ENCODE data around the gene CTSL. TPM values are rescaled to one million over a fixed set of nuclear protein-coding genes. Genes with fewer than 3 reads are reported as not detected.

CTSL gene
- total RNA-seq, 1 donor from 2014 or later = 140 TPM

GRCh38 chr9:87695523-87695922 is 30.4 kb upstream of the CTSL start:
- intact Hi-C loops (cut with DNase I) = no loop called here
- ATAC-seq = no peak

GRCh38 chr9:87696641-87697040 is 29.3 kb upstream of the CTSL start:
- no peak for ATAC-seq
- intact Hi-C loops (cut with DNase I) = no loop called here
- DNase-seq (ENCODE audit: missing footprints) = no peak

More at GRCh38 chr9:87695523-87695922, 30.4 kb upstream of the CTSL start:
- no peak for DNase-seq (ENCODE audit: missing footprints)

GRCh38 chr9:87698069-87698809 is 27.7 kb upstream of the CTSL start:
- no peak for ATAC-seq
- intact Hi-C loops (cut with DNase I) = no loop called here

GRCh38 chr9:87699835-87700234 is 26.1 kb upstream of the CTSL start:
- intact Hi-C loops (cut with DNase I) = no loop called here
- no peak for ATAC-seq
- no peak for DNase-seq (ENCODE audit: missing footprints)

More at GRCh38 chr9:87698069-87698809, 27.7 kb upstream of the CTSL start:
- DNase-seq (ENCODE audit: missing footprints) = no peak

- intact Hi-C loops (cut with DNase I) = no loop called here
- ATAC-seq = no peak
Measured at GRCh38 chr9:87701491-87701890, 24.4 kb upstream of the CTSL start.

GRCh38 chr9:87701931-87702421 is 23.9 kb upstream of the CTSL start:
- ATAC-seq (no peak), DNase-seq (ENCODE audit: missing footprints) (no peak)
- intact Hi-C loops (cut with DNase I) = no loop called here

More at GRCh38 chr9:87701491-87701890, 24.4 kb upstream of the CTSL start:
- no peak for DNase-seq (ENCODE audit: missing footprints)

GRCh38 chr9:87702921-87703320 is 23.0 kb upstream of the CTSL start:
- intact Hi-C loops (cut with DNase I) = no loop called here

GRCh38 chr9:87703636-87704276 is 22.2 kb upstream of the CTSL start:
- no peak for ATAC-seq
- intact Hi-C loops (cut with DNase I) = no loop called here
- no peak for DNase-seq (ENCODE audit: missing footprints)

More at GRCh38 chr9:87702921-87703320, 23.0 kb upstream of the CTSL start:
- DNase-seq (ENCODE audit: missing footprints) = no peak
- no peak for ATAC-seq

- no peak for ATAC-seq
- intact Hi-C loops (cut with DNase I) = no loop called here
- no peak for DNase-seq (ENCODE audit: missing footprints)
Measured at GRCh38 chr9:87704342-87704741, 21.6 kb upstream of the CTSL start.

GRCh38 chr9:87706066-87706739 is 19.7 kb upstream of the CTSL start:
- no peak for DNase-seq (ENCODE audit: missing footprints)
- ATAC-seq = no peak
- intact Hi-C loops (cut with DNase I) = no loop called here

GRCh38 chr9:87707805-87708506 is 18.0 kb upstream of the CTSL start:
- intact Hi-C loops (cut with DNase I) = no loop called here
- DNase-seq (ENCODE audit: missing footprints) = no peak
- ATAC-seq = no peak

- intact Hi-C loops (cut with DNase I) = no loop called here
- DNase-seq (ENCODE audit: missing footprints) (no peak), ATAC-seq (no peak)
Measured at GRCh38 chr9:87708546-87708945, 17.4 kb upstream of the CTSL start.

GRCh38 chr9:87708986-87709728 is 16.8 kb upstream of the CTSL start:
- no peak for DNase-seq (ENCODE audit: missing footprints)
- intact Hi-C loops (cut with DNase I) = no loop called here
- no peak for ATAC-seq

- ATAC-seq (no peak), DNase-seq (ENCODE audit: missing footprints) (no peak)
- intact Hi-C loops (cut with DNase I) = no loop called here
Measured at GRCh38 chr9:87710443-87710842, 15.5 kb upstream of the CTSL start.

- intact Hi-C loops (cut with DNase I) = no loop called here
- no peak for ATAC-seq
- DNase-seq (ENCODE audit: missing footprints) = no peak
Measured at GRCh38 chr9:87711857-87712800, 13.8 kb upstream of the CTSL start.

- DNase-seq (ENCODE audit: missing footprints) = no peak
- no peak for ATAC-seq
- intact Hi-C loops (cut with DNase I) = no loop called here
Measured at GRCh38 chr9:87712801-87713277, 13.1 kb upstream of the CTSL start.

GRCh38 chr9:87713278-87713987 is 12.5 kb upstream of the CTSL start:
- DNase-seq (ENCODE audit: missing footprints) (peak; percentile 86), ATAC-seq (peak; percentile 91)
- intact Hi-C loops (cut with DNase I) = no loop called here

Data from Right ventricle myocardium inferior (tissue), 1 donor.